Stimulated activated naive CD8-positive, alpha-beta T cell treated with anti-CD3 and anti-CD28 coated beads, Interleukin-15, Interleukin-2, amounts not matched to agents 100 ng/mL and 50 ng/mL, for 24 hours (primary cell): ENCODE measurements around the gene SERPINE2.
"Not testable (repeated sequence)": the region's sequence is repeated elsewhere in the genome, so short reads cannot be mapped to it uniquely, and the experiment has no call there.

Source experiments
- H3K27ac Mint-ChIP-seq: one replicate; pipeline ENCODE4 v1.8.0; 2021; ENCODE audit warnings: mild to moderate bottlenecking, mixed read lengths
- H3K27me3 Mint-ChIP-seq: one replicate; pipeline ENCODE4 v1.8.0; 2021; ENCODE audit warnings: mixed read lengths
- H3K36me3 Mint-ChIP-seq: one replicate; pipeline ENCODE4 v1.8.0; 2021; ENCODE audit warnings: low read depth, mixed read lengths
- H3K4me1 Mint-ChIP-seq: one replicate; pipeline ENCODE4 v1.8.0; 2021; ENCODE audit warnings: low read depth, mixed read lengths
- H3K4me3 Mint-ChIP-seq: one replicate; pipeline ENCODE4 v1.8.0; 2021; ENCODE audit warnings: mild to moderate bottlenecking, mixed read lengths
- H3K9me3 Mint-ChIP-seq: one replicate; pipeline ENCODE4 v1.8.0; 2021; ENCODE audit warnings: mixed read lengths

Gene SERPINE2

GRCh38 chr2:223939438-223939837 is 99.6 kb downstream of the SERPINE2 start:
- H3K9me3 Mint-ChIP-seq, result peaks cover 11% of the 10 kb centered on the region
- H3K4me1 Mint-ChIP-seq, result peaks cover 82% of the 10 kb centered on the region
- H3K27me3 Mint-ChIP-seq, H3K4me3 Mint-ChIP-seq: not testable (repeated sequence)
- H3K27ac Mint-ChIP-seq, result peak overlapping the region; percentile 74
- peaks cover 34% of the 10 kb centered on the region for H3K36me3 Mint-ChIP-seq

- Mint-ChIP-seq H3K4me1 (peaks cover 87% of the 10 kb centered on the region), H3K27ac (peak overlapping the region; percentile 80), H3K27me3 (no peaks in the 10 kb centered on the region), H3K36me3 (peaks cover 30% of the 10 kb centered on the region), H3K9me3 (peaks cover 11% of the 10 kb centered on the region), H3K4me3 (no peak overlapping the region)
These were observed 101.6 kb downstream of the SERPINE2 start for GRCh38 chr2:223937535-223937934.

- H3K9me3 Mint-ChIP-seq, result peaks cover 11% of the 10 kb centered on the region
- no peaks in the 10 kb centered on the region for H3K27me3 Mint-ChIP-seq
- H3K4me3 Mint-ChIP-seq, result peak overlapping the region; percentile 10
- peaks cover 88% of the 10 kb centered on the region for H3K4me1 Mint-ChIP-seq
- peaks cover 30% of the 10 kb centered on the region for H3K36me3 Mint-ChIP-seq
- H3K27ac Mint-ChIP-seq, result peak overlapping the region; percentile 80
These were observed 102.2 kb downstream of the SERPINE2 start for GRCh38 chr2:223936862-223937326.

GRCh38 chr2:223935459-223936125 is 103.5 kb downstream of the SERPINE2 start:
- peaks cover 25% of the 10 kb centered on the region for H3K36me3 Mint-ChIP-seq
- no peak overlapping the region for H3K4me3 Mint-ChIP-seq
- H3K9me3 Mint-ChIP-seq, result peaks cover 7% of the 10 kb centered on the region
- H3K27me3 Mint-ChIP-seq, result no peaks in the 10 kb centered on the region
- peak overlapping the region; percentile 34 for H3K27ac Mint-ChIP-seq
- peaks cover 86% of the 10 kb centered on the region for H3K4me1 Mint-ChIP-seq

GRCh38 chr2:223934870-223935269 is 104.2 kb downstream of the SERPINE2 start:
- H3K36me3 Mint-ChIP-seq, result peaks cover 19% of the 10 kb centered on the region
- peaks cover 87% of the 10 kb centered on the region for H3K4me1 Mint-ChIP-seq
- H3K9me3 Mint-ChIP-seq, result peaks cover 7% of the 10 kb centered on the region
- no peaks in the 10 kb centered on the region for H3K27me3 Mint-ChIP-seq
- H3K4me3 Mint-ChIP-seq, result no peak overlapping the region
- no peak overlapping the region for H3K27ac Mint-ChIP-seq

- Mint-ChIP-seq H3K27ac (no peak overlapping the region), H3K4me1 (peaks cover 83% of the 10 kb centered on the region)
These were observed 106.0 kb downstream of the SERPINE2 start for GRCh38 chr2:223932816-223933800.

GRCh38 chr2:223930103-223930976 is 108.7 kb downstream of the SERPINE2 start:
- Mint-ChIP-seq H3K9me3 (no peaks in the 10 kb centered on the region), H3K4me1 (peaks cover 63% of the 10 kb centered on the region), H3K27ac (peak overlapping the region; percentile 49), H3K4me3 (peak overlapping the region; percentile 54), H3K27me3 (no peaks in the 10 kb centered on the region), H3K36me3 (no peaks in the 10 kb centered on the region)

More at GRCh38 chr2:223932816-223933800, 106.0 kb downstream of the SERPINE2 start:
- H3K27me3 Mint-ChIP-seq, result no peaks in the 10 kb centered on the region
- no peaks in the 10 kb centered on the region for H3K9me3 Mint-ChIP-seq
- no peak overlapping the region for H3K4me3 Mint-ChIP-seq
- H3K36me3 Mint-ChIP-seq, result peaks cover 9% of the 10 kb centered on the region

- H3K4me1 Mint-ChIP-seq, result peaks cover 56% of the 10 kb centered on the region
- no peaks in the 10 kb centered on the region for H3K9me3 Mint-ChIP-seq
- peak overlapping the region; percentile 54 for H3K4me3 Mint-ChIP-seq
- H3K27ac Mint-ChIP-seq, result peak overlapping the region; percentile 61
- no peaks in the 10 kb centered on the region for H3K27me3 Mint-ChIP-seq
- no peaks in the 10 kb centered on the region for H3K36me3 Mint-ChIP-seq
These were observed 109.4 kb downstream of the SERPINE2 start for GRCh38 chr2:223929571-223930102.

- Mint-ChIP-seq H3K4me1 (peaks cover 44% of the 10 kb centered on the region), H3K27ac (no peak overlapping the region), H3K9me3 (no peaks in the 10 kb centered on the region), H3K27me3 (no peaks in the 10 kb centered on the region), H3K4me3 (no peak overlapping the region), H3K36me3 (no peaks in the 10 kb centered on the region)
These were observed 110.7 kb downstream of the SERPINE2 start for GRCh38 chr2:223928113-223929006.

GRCh38 chr2:223925106-223925505 is 114.0 kb downstream of the SERPINE2 start:
- no peak overlapping the region for H3K27ac Mint-ChIP-seq
- H3K9me3 Mint-ChIP-seq, result no peaks in the 10 kb centered on the region
- H3K27me3 Mint-ChIP-seq, result no peaks in the 10 kb centered on the region
- no peak overlapping the region for H3K4me3 Mint-ChIP-seq
- peaks cover 15% of the 10 kb centered on the region for H3K36me3 Mint-ChIP-seq
- H3K4me1 Mint-ChIP-seq, result peaks cover 38% of the 10 kb centered on the region
